Karpas-422 (cell line): ENCODE measurements around the gene KCNN3. TPM values are rescaled to one million over a fixed set of nuclear protein-coding genes. Genes with fewer than 3 reads are reported as not detected.

ENCODE experiments used
- DNase-seq: peaks from one replicate; pipeline ENCODE4 v3.0.0-alpha.2; 2015
- H2AFZ ChIP-seq: fragments of 200-600 bp; sonication (generic); 2 replicates; pipeline ENCODE4 v1.6.1; 2014; ENCODE audit warnings: antibody characterized with exemption, low read length, mixed read lengths
- H3K27ac ChIP-seq: fragments of 200-600 bp; sonication (generic); 2 replicates; pipeline ENCODE4 v1.5.1; 2014; ENCODE audit warnings: mild to moderate bottlenecking, low read length, moderate library complexity
- H3K27me3 ChIP-seq: fragments of 200-600 bp; sonication (generic); 2 replicates; pipeline ENCODE4 v1.6.1; 2014; ENCODE audit warnings: low read length, mixed read lengths
- H3K36me3 ChIP-seq: fragments of 200-600 bp; sonication (generic); 2 replicates; pipeline ENCODE4 v1.6.1; 2014; ENCODE audit warnings: low read length, mixed read lengths; ENCODE audit not compliant: insufficient read depth
- H3K4me1 ChIP-seq: fragments of 200-600 bp; sonication (generic); 2 replicates; pipeline ENCODE4 v1.6.1; 2014; ENCODE audit warnings: mild to moderate bottlenecking, low read length, mixed read lengths
- H3K4me2 ChIP-seq: fragments of 200-600 bp; sonication (generic); 2 replicates; pipeline ENCODE4 v1.6.1; 2014; ENCODE audit warnings: low read length, low read depth, mild to moderate bottlenecking; ENCODE audit not compliant: poor library complexity, severe bottlenecking
- H3K4me3 ChIP-seq: fragments of 200-600 bp; sonication (generic); 2 replicates; pipeline ENCODE4 v1.5.1; 2014; ENCODE audit warnings: mild to moderate bottlenecking, antibody characterized with exemption, low read length, mixed read lengths
- H3K79me2 ChIP-seq: fragments of 200-600 bp; sonication (generic); 2 replicates; pipeline ENCODE4 v1.6.1; 2014; ENCODE audit warnings: mild to moderate bottlenecking, low read length, mixed read lengths
- H3K9ac ChIP-seq: fragments of 200-600 bp; sonication (generic); 2 replicates; pipeline ENCODE4 v1.6.0; 2014; ENCODE audit warnings: low read length
- H3K9me2 ChIP-seq: fragments of 200-600 bp; sonication (generic), shearing (Covaris generic); replicated peaks from 2 replicates; pipeline ENCODE4 v1.6.0; 2014; ENCODE audit warnings: mild to moderate bottlenecking, low read length, moderate library complexity; ENCODE audit not compliant: insufficient read depth
- H3K9me3 ChIP-seq: fragments of 300-700, 200-600 bp; sonication (generic); 2 replicates; pipeline ENCODE4 v1.6.1; 2014; ENCODE audit warnings: low read length, mixed read lengths
- H4K20me1 ChIP-seq: fragments of 200-600 bp; sonication (generic); 2 replicates; pipeline ENCODE4 v1.6.1; 2014; ENCODE audit warnings: mild to moderate bottlenecking, antibody characterized with exemption, low read length, low read depth; ENCODE audit not compliant: insufficient read depth
- total RNA-seq: library from RNA; depleted of rRNA; stranded (reverse); fragments of >200 nt; shearing (Covaris generic); gene quantifications from 2 replicates; pipeline ENCODE4 v1.2.3, GENCODE V29; 2014; ENCODE audit warnings: low replicate concordance

The KCNN3 gene
- total RNA-seq, 1 experiment from 2014 or later = 68.2 TPM

GRCh38 chr1:154794608-154795007, 75.5 kb downstream of the KCNN3 start:
- peak overlapping the region; percentile 76 for H3K27ac ChIP-seq
- H3K79me2 ChIP-seq = peaks cover 63% of the 10 kb centered on the region
- H3K4me2 ChIP-seq = peak overlapping the region; percentile 67
- no peaks in the 10 kb centered on the region for H3K9me3 ChIP-seq
- no peak overlapping the region; the same call in 1 of the 2 replicates for H3K4me3 ChIP-seq
- no peaks in the 10 kb centered on the region for H3K9me2 ChIP-seq
- no peak overlapping the region for H3K9ac ChIP-seq
- H4K20me1 ChIP-seq = no peaks in the 10 kb centered on the region
- peaks cover 49% of the 10 kb centered on the region for H3K4me1 ChIP-seq
- H3K36me3 ChIP-seq = peaks cover 3% of the 10 kb centered on the region; the same call in 1 of the 2 replicates
- no peaks in the 10 kb centered on the region for H3K27me3 ChIP-seq
- no peak for DNase-seq
- no peak overlapping the region for H2AFZ ChIP-seq

- Histone ChIP-seq H3K4me2 (peak overlapping the region; percentile 67), H4K20me1 (no peaks in the 10 kb centered on the region), H3K79me2 (peaks cover 72% of the 10 kb centered on the region), H2AFZ (no peak overlapping the region), H3K4me3 (peak overlapping the region; percentile 7; the same call in 1 of the 2 replicates), H3K9me3 (no peaks in the 10 kb centered on the region), H3K27ac (peak overlapping the region; percentile 76), H3K4me1 (peaks cover 49% of the 10 kb centered on the region), H3K27me3 (no peaks in the 10 kb centered on the region), H3K9ac (peak overlapping the region; percentile 31; the same call in 1 of the 2 replicates), H3K9me2 (no peaks in the 10 kb centered on the region), H3K36me3 (peaks cover 3% of the 10 kb centered on the region; the same call in 1 of the 2 replicates)
- no peak for DNase-seq
Observed at GRCh38 chr1:154793685-154794084, 76.4 kb downstream of the KCNN3 start.

GRCh38 chr1:154792899-154793298, 77.2 kb downstream of the KCNN3 start:
- H3K27ac ChIP-seq = peak overlapping the region; percentile 76
- H3K4me3 ChIP-seq = peak overlapping the region; percentile 7

GRCh38 chr1:154791292-154792166, 78.6 kb downstream of the KCNN3 start:
- peak overlapping the region; percentile 76 for H3K27ac ChIP-seq
- H3K9ac ChIP-seq = peak overlapping the region; percentile 31
- peak; percentile 75 for DNase-seq
- no peak overlapping the region for H2AFZ ChIP-seq
- no peaks in the 10 kb centered on the region; the same call in 1 of the 2 replicates for H3K36me3 ChIP-seq
- no peaks in the 10 kb centered on the region for H4K20me1 ChIP-seq
- peaks cover 57% of the 10 kb centered on the region for H3K4me1 ChIP-seq
- no peaks in the 10 kb centered on the region for H3K9me3 ChIP-seq
- peak overlapping the region; percentile 7; the same call in 1 of the 2 replicates for H3K4me3 ChIP-seq
- peaks cover 83% of the 10 kb centered on the region for H3K79me2 ChIP-seq
- H3K4me2 ChIP-seq = peak overlapping the region; percentile 67
- H3K9me2 ChIP-seq = no peaks in the 10 kb centered on the region
- no peaks in the 10 kb centered on the region for H3K27me3 ChIP-seq

More at GRCh38 chr1:154792899-154793298, 77.2 kb downstream of the KCNN3 start:
- Histone ChIP-seq H3K27me3 (no peaks in the 10 kb centered on the region), H3K79me2 (peaks cover 80% of the 10 kb centered on the region), H3K4me2 (peak overlapping the region; percentile 67), H3K9me3 (no peaks in the 10 kb centered on the region), H3K9me2 (no peaks in the 10 kb centered on the region), H4K20me1 (no peaks in the 10 kb centered on the region), H3K9ac (peak overlapping the region; percentile 31), H3K36me3 (peaks cover 3% of the 10 kb centered on the region; the same call in 1 of the 2 replicates), H2AFZ (no peak overlapping the region), H3K4me1 (peaks cover 49% of the 10 kb centered on the region)
- DNase-seq = peak; percentile 62

GRCh38 chr1:154788886-154789285, 81.2 kb downstream of the KCNN3 start:
- Histone ChIP-seq H3K9ac (no peak overlapping the region), H3K4me2 (no peak overlapping the region), H3K27me3 (no peaks in the 10 kb centered on the region), H3K4me3 (no peak overlapping the region), H2AFZ (no peak overlapping the region), H3K9me3 (no peaks in the 10 kb centered on the region), H3K4me1 (peaks cover 43% of the 10 kb centered on the region), H3K9me2 (no peaks in the 10 kb centered on the region), H3K36me3 (no peaks in the 10 kb centered on the region), H3K27ac (no peak overlapping the region), H3K79me2 (peaks cover 80% of the 10 kb centered on the region), H4K20me1 (no peaks in the 10 kb centered on the region)
- no peak for DNase-seq

GRCh38 chr1:154788110-154788870, 81.8 kb downstream of the KCNN3 start:
- Histone ChIP-seq H3K36me3 (no peaks in the 10 kb centered on the region), H3K9me3 (no peaks in the 10 kb centered on the region), H3K4me3 (no peak overlapping the region), H2AFZ (no peak overlapping the region), H3K27ac (no peak overlapping the region), H4K20me1 (no peaks in the 10 kb centered on the region), H3K4me1 (peaks cover 37% of the 10 kb centered on the region), H3K4me2 (no peak overlapping the region), H3K9me2 (no peaks in the 10 kb centered on the region), H3K27me3 (no peaks in the 10 kb centered on the region), H3K9ac (no peak overlapping the region), H3K79me2 (peaks cover 77% of the 10 kb centered on the region)
- DNase-seq = no peak

GRCh38 chr1:154786804-154787570, 83.1 kb downstream of the KCNN3 start:
- no peak overlapping the region for H3K4me3 ChIP-seq
- H3K9me3 ChIP-seq = no peaks in the 10 kb centered on the region
- H3K36me3 ChIP-seq = peaks cover under 1% of the 10 kb centered on the region; the same call in 1 of the 2 replicates
- H2AFZ ChIP-seq = no peak overlapping the region
- no peaks in the 10 kb centered on the region for H3K9me2 ChIP-seq
- H4K20me1 ChIP-seq = no peaks in the 10 kb centered on the region
- H3K4me1 ChIP-seq = peaks cover 24% of the 10 kb centered on the region
- H3K9ac ChIP-seq = no peak overlapping the region
- H3K79me2 ChIP-seq = peaks cover 64% of the 10 kb centered on the region
- no peak overlapping the region for H3K27ac ChIP-seq
- H3K27me3 ChIP-seq = no peaks in the 10 kb centered on the region
- H3K4me2 ChIP-seq = no peak overlapping the region
- no peak for DNase-seq
